Fibroblast of pulmonary artery (primary cell): ENCODE data around the gene WNT1.
A peak's percentile ranks its signal among the peaks of the same experiment; 100 is the strongest.

Experiments used
- DNase-seq: peaks from one replicate; pipeline ENCODE4 v3.0.0-alpha.2; 2010; ENCODE audit warnings: low read depth
- H3K4me3 ChIP-seq: replicated peaks from 2 replicates; pipeline ENCODE4 v1.5.1; 2011; ENCODE audit warnings: low read depth, mild to moderate bottlenecking, control low read depth, low read length, moderate library complexity
- TF ChIP-seq, protein P1 (sequence below): IDR thresholded peaks from 2 replicates; pipeline ENCODE4 v1.5.1; 2011; ENCODE audit warnings: mild to moderate bottlenecking, control low read depth, low read length, inconsistent platforms; ENCODE audit errors: missing control alignments

Gene WNT1

DNA sequence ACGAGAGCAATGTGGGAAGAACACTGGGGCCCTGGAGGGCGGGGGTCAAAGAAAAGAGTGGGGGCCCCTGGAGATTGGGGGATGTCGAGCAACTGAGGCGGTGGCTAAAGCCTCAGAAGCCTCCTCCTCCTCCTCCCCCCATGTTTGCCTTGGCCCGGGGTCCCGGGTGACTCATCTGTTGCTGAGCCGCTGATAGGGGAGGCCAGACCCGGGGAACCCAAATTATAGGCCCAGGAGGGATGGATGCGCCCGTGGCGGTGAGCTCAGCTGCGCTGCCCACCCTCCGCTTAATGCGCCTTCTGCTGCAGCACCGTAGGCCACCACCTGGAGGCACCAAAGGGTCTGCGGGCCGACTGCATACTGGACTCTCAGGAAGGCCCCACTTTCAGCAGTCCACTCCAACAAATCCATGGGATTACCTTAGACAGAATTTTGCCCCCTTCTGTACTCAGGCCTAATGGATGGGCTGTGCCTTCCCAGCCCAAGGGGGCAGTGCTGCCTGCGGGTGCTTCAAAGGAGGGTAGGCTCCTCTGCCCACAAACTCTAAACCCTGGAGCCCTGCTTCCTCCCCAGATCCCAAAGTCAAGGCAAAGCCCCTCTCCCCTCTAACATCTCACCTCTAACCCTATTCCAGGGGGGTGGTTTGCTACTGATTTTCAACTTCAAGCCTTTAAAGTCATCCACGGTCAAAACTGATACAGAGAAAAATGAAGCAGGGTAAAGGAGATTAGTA lies 4.0 kb upstream of the WNT1 start:
- DNase-seq: peak; percentile 66
- no peak overlapping the region for H3K4me3 ChIP-seq
- TF ChIP-seq, protein P1, sequence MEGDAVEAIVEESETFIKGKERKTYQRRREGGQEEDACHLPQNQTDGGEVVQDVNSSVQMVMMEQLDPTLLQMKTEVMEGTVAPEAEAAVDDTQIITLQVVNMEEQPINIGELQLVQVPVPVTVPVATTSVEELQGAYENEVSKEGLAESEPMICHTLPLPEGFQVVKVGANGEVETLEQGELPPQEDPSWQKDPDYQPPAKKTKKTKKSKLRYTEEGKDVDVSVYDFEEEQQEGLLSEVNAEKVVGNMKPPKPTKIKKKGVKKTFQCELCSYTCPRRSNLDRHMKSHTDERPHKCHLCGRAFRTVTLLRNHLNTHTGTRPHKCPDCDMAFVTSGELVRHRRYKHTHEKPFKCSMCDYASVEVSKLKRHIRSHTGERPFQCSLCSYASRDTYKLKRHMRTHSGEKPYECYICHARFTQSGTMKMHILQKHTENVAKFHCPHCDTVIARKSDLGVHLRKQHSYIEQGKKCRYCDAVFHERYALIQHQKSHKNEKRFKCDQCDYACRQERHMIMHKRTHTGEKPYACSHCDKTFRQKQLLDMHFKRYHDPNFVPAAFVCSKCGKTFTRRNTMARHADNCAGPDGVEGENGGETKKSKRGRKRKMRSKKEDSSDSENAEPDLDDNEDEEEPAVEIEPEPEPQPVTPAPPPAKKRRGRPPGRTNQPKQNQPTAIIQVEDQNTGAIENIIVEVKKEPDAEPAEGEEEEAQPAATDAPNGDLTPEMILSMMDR: peak; percentile 74

DNA sequence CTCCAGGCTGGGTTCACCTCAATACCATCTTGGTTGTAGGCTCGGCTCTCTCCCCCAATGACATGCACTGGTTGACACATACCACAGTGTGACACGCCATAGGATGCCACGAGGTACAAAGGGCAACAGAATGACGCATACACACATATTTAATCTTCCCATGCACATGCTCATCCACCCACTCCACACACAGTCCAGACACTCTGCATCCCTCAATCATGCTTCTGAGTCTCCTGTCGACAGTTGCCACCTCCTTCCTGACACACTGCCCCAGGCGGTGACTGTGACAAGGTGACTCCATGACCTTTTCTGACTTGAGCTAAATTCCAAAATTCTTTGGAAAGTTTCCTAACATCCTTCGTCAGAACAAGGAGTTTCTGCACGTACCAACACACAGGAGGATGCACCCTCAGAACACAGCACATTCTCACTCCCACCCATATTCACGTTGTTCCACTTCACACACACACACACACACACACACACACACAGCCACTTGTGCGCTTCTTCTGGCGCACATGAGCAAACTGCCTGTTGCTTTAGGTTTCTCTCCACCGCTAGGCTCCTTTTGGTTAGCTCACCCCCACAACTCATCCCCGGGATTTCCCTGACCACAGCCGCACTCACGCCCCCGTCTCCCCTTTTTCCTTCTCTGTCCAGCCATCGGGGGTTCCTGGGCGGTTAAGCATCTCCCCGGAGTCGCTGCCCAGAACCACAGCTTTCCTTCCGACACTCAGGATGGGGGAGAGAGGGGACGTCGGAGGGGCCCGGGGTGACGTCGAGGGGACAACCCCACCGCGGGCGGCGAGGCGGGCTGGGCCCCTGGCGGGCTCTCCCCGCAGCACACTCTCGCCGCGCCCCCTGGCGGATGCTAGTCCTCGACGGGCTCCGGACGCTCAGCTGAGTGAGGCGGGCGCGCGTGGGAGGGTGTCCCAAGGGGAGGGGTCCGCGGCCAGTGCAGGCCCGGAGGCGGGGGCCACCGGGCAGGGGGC lies 536 bp upstream of the WNT1 start:
- no peak overlapping the region for H3K4me3 ChIP-seq

DNA sequence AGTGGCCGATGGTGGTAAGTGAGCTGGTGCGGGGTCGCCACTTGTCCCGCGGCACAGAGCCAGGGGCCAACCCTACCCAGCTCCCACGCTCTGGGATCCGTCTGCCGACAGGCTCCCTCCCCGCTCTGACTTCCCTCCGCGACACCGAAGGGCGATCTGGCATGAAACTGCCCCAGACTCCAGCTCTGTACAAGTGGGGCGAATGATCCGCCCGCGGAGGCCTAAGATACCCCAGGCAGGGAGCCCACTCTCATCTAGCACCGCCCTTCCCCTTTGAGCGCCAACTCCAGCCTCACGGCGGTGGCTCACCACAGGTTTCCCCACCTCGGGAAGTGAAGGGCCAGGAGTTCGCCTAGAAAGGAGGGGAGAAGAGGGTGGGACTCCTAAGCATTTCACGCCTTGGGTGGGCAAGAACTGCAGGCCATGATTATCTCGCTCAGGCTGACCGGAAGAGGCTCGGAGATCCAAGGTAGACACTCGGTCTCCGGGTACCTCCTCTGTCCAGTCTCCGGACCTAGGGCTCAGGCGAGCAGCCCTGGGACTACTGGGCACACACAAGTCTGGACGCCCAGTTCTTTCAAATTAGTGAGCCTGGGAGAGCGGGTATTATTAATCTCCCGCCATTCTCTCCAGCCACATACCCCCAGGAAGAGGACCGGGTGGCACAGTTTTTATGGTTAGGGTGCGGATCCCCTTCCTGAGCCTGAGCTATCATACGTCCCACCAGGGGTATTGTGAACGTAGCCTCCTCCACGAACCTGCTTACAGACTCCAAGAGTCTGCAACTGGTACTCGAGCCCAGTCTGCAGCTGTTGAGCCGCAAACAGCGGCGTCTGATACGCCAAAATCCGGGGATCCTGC lies 849 bp downstream of the WNT1 start:
- no peak for DNase-seq
- H3K4me3 ChIP-seq: no peak overlapping the region
- TF ChIP-seq, protein P1: no peak

More for the DNA sequence above, 536 bp upstream of the WNT1 start:
- DNase-seq: peak; percentile 48
- TF ChIP-seq, protein P1: peak; percentile 36

DNA sequence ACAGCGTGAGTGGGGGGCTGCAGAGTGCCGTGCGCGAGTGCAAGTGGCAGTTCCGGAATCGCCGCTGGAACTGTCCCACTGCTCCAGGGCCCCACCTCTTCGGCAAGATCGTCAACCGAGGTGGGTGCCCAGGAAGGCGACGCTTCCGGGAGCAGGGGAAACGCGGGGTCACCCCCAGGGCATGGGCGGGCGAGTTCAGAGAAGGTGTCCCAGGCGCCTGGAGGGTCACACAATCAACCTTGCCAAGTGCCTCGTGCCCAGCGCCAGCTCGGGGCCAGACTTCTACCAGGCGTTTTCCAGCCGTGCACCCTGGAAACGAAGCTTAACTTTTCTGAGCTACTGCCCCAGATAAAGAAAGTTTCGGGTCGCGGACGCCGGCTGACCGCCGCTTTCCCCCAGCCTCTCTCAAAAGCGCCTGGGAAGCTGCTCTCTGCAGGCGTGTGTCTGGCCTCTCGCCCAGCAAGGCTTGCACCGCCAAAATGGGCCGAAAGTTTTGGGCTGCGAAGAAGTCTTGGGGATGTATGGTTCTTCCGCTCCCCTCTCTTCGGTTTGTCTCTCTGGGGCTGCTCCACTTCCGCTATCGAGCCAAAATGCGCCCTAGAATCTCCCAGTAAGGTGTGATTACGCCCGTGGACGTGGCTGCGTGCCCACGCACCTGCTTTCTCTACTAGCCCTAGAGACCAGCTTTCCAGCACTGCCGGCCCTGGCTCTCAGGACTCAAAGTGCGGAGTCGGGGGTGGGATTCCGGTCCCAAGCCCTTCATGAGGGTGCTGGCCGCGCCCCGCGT lies 1.7 kb downstream of the WNT1 start:
- no peak overlapping the region for H3K4me3 ChIP-seq
- TF ChIP-seq, protein P1: no peak

DNA sequence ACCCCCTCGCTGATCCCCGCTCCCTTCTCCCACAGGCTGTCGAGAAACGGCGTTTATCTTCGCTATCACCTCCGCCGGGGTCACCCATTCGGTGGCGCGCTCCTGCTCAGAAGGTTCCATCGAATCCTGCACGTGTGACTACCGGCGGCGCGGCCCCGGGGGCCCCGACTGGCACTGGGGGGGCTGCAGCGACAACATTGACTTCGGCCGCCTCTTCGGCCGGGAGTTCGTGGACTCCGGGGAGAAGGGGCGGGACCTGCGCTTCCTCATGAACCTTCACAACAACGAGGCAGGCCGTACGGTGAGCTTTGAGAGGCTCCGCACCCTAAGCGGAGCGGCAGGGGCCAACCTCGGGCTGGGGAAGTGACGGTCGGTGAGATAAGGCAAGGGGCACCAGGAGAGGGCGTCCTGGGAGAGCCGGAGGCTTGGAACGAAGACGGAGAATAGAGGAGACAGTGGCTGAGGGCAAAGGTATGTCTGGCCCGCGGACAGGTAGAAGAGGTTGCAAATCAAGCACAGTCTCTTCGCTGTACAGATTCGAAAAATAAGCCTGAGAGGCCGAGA lies 2.3 kb downstream of the WNT1 start:
- TF ChIP-seq, protein P1: no peak
- no peak for DNase-seq
- no peak overlapping the region for H3K4me3 ChIP-seq

More for the DNA sequence above, 1.7 kb downstream of the WNT1 start:
- DNase-seq: no peak
